ENCODE measurements around the gene ZBTB7B.

DNA sequence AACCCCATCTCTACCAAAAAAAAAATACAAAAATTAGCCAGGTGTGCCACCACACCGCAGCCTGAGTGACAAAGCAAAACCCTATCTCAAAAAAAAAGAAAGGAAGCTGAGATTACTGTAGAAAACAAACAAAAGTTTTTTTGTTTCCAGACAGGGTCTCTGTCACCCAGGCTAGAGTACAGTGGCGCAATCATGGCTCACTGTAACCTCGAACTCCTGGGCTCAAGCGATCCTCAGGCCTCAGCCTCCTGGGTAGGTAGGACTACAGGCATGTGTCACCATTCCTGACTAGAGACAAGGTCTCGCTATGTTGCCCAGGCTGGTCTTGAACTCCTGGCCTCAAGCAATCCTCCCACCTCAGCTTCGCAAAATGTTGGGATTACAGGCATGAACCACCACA lies 38.2 kb upstream of the ZBTB7B start:
- TF ChIP-seq, protein P1, sequence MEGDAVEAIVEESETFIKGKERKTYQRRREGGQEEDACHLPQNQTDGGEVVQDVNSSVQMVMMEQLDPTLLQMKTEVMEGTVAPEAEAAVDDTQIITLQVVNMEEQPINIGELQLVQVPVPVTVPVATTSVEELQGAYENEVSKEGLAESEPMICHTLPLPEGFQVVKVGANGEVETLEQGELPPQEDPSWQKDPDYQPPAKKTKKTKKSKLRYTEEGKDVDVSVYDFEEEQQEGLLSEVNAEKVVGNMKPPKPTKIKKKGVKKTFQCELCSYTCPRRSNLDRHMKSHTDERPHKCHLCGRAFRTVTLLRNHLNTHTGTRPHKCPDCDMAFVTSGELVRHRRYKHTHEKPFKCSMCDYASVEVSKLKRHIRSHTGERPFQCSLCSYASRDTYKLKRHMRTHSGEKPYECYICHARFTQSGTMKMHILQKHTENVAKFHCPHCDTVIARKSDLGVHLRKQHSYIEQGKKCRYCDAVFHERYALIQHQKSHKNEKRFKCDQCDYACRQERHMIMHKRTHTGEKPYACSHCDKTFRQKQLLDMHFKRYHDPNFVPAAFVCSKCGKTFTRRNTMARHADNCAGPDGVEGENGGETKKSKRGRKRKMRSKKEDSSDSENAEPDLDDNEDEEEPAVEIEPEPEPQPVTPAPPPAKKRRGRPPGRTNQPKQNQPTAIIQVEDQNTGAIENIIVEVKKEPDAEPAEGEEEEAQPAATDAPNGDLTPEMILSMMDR (IDR thresholded peaks at IDR 0.05), result no peak
- TF ChIP-seq POLR2A (IDR thresholded peaks at IDR 0.05), result no peak

Data from esophagus squamous epithelium (tissue), 4 donors.